HG03378 (cell line): ENCODE results near the gene LRP1-AS.

Experiments
- ATAC-seq: cut with Tn5 transposase; IDR thresholded peaks from one replicate; pipeline ENCODE4 v1.9.1; 2021; ENCODE audit warnings: mild to moderate bottlenecking, moderate library complexity; ENCODE audit not compliant: unreplicated experiment

LRP1-AS gene

GRCh38 chr12:57160741-57161140 is 13.3 kb upstream of the LRP1-AS start:
- no peak for ATAC-seq

GRCh38 chr12:57160040-57160439 is 12.6 kb upstream of the LRP1-AS start:
- no peak for ATAC-seq

GRCh38 chr12:57159311-57159710 is 11.9 kb upstream of the LRP1-AS start:
- no peak for ATAC-seq

- ATAC-seq = no peak
These were observed 11.2 kb upstream of the LRP1-AS start for GRCh38 chr12:57158665-57159064.

GRCh38 chr12:57158186-57158585 is 10.8 kb upstream of the LRP1-AS start:
- no peak for ATAC-seq

GRCh38 chr12:57157588-57158173 is 10.3 kb upstream of the LRP1-AS start:
- no peak for ATAC-seq

- no peak for ATAC-seq
These were observed 9.4 kb upstream of the LRP1-AS start for GRCh38 chr12:57156701-57157403.

- ATAC-seq = no peak
These were observed 7.5 kb upstream of the LRP1-AS start for GRCh38 chr12:57154804-57155434.

- no peak for ATAC-seq
These were observed 6.7 kb upstream of the LRP1-AS start for GRCh38 chr12:57154076-57154475.

GRCh38 chr12:57153415-57153997 is 6.1 kb upstream of the LRP1-AS start:
- no peak for ATAC-seq

- no peak for ATAC-seq
These were observed 5.2 kb upstream of the LRP1-AS start for GRCh38 chr12:57152639-57153038.

- no peak for ATAC-seq
These were observed 4.6 kb upstream of the LRP1-AS start for GRCh38 chr12:57151741-57152630.

- ATAC-seq = no peak
These were observed 3.1 kb upstream of the LRP1-AS start for GRCh38 chr12:57150400-57151000.

- ATAC-seq = no peak
These were observed 2.0 kb upstream of the LRP1-AS start for GRCh38 chr12:57149245-57149900.

GRCh38 chr12:57148469-57149244 is 1.2 kb upstream of the LRP1-AS start:
- no peak for ATAC-seq

- ATAC-seq = no peak
These were observed 1.3 kb downstream of the LRP1-AS start for GRCh38 chr12:57146092-57146491.

GRCh38 chr12:57145460-57146059 is 1.9 kb downstream of the LRP1-AS start:
- no peak for ATAC-seq

- no peak for ATAC-seq
These were observed 4.0 kb downstream of the LRP1-AS start for GRCh38 chr12:57143454-57143853.

GRCh38 chr12:57142727-57143126 is 4.7 kb downstream of the LRP1-AS start:
- no peak for ATAC-seq
